Brain microvascular endothelial cell (primary cell): ENCODE data around the gene PTPRT.

Experiments used
- DNase-seq: peaks from one replicate; pipeline ENCODE4 v3.0.0-alpha.2; 2020
- H3K27ac ChIP-seq: fragments of 250-450 bp; sonication (Bioruptor Pico); 2 replicates; pipeline ENCODE4 v1.5.1; 2020; ENCODE audit warnings: mild to moderate bottlenecking, moderate library complexity
- H3K27me3 ChIP-seq: fragments of 250-450 bp; sonication (Bioruptor Pico); replicated peaks from 2 replicates; pipeline ENCODE4 v1.5.1; 2020; ENCODE audit warnings: mild to moderate bottlenecking
- H3K36me3 ChIP-seq: fragments of 250-450 bp; sonication (Bioruptor Pico); replicated peaks from 2 replicates; pipeline ENCODE4 v1.5.1; 2020; ENCODE audit warnings: mild to moderate bottlenecking
- H3K4me3 ChIP-seq: 2 replicates; pipeline ENCODE4 v1.5.1; 2011; ENCODE audit warnings: low read depth, mild to moderate bottlenecking, control low read depth, low read length, moderate library complexity
- in situ Hi-C: cut with HindIII; loops from 2 replicates; pipeline ENCODE4 v1.10.0; 2017; ENCODE audit warnings: low sequenced_read_pairs, low pct_ligation_motif_present
- TF ChIP-seq, protein P1 (sequence below): IDR thresholded peaks from 2 replicates; pipeline ENCODE4 v1.5.1; 2011; ENCODE audit warnings: low read depth, mild to moderate bottlenecking, moderate library complexity, low read length, control low read depth, inconsistent platforms; ENCODE audit errors: missing control alignments

The PTPRT gene

DNA sequence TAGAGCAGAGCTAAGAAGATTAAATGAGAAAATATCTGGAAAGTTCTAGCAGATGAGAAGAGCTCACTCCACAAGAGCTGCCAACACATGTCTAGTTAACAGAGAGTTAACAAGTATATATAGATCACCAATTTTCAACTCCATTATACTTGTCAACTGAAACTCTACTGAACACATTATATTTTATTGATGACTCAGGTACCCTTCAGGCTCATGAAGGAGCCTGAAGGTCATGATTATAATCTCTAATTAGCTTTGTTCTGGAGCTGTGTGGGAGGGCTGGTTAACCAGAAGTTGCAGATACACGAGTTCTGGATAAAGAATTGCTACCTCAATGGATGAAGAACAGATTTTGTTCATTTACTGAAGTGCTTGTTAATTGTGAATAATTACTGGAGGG is 42.1 kb upstream of the PTPRT start:
- Histone ChIP-seq H3K36me3 (no peaks in the 10 kb centered on the region), H3K27me3 (no peaks in the 10 kb centered on the region), H3K4me3 (no peak overlapping the region), H3K27ac (no peak overlapping the region)
- no peak for DNase-seq
- in situ Hi-C loops: no loop called here
- TF ChIP-seq, protein P1, sequence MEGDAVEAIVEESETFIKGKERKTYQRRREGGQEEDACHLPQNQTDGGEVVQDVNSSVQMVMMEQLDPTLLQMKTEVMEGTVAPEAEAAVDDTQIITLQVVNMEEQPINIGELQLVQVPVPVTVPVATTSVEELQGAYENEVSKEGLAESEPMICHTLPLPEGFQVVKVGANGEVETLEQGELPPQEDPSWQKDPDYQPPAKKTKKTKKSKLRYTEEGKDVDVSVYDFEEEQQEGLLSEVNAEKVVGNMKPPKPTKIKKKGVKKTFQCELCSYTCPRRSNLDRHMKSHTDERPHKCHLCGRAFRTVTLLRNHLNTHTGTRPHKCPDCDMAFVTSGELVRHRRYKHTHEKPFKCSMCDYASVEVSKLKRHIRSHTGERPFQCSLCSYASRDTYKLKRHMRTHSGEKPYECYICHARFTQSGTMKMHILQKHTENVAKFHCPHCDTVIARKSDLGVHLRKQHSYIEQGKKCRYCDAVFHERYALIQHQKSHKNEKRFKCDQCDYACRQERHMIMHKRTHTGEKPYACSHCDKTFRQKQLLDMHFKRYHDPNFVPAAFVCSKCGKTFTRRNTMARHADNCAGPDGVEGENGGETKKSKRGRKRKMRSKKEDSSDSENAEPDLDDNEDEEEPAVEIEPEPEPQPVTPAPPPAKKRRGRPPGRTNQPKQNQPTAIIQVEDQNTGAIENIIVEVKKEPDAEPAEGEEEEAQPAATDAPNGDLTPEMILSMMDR: no peak

DNA sequence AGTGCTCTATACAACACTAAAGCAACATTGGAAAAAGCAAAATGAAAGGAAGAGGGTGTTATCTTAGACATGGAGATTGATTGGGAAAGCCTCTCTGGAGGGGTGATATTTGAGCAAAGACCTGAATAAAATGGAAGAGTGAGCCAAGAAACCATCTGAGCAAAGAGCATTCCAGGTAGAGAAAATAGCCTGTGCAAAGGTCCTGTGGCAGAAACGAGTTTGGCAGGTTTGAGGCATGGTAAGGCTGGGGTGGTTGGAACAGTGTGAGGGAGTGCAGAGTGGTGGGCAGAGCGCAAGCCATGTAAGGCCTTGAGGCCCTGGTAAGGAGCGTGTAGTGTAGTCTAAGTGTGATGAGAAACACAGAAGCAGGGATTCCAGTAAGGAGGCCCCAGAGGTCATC is 40.0 kb upstream of the PTPRT start:
- no peaks in the 10 kb centered on the region for H3K27me3 ChIP-seq
- no peak overlapping the region for H3K4me3 ChIP-seq
- no peaks in the 10 kb centered on the region for H3K36me3 ChIP-seq
- in situ Hi-C loops: no loop called here
- TF ChIP-seq, protein P1: no peak
- no peak for DNase-seq
- no peak overlapping the region for H3K27ac ChIP-seq

DNA sequence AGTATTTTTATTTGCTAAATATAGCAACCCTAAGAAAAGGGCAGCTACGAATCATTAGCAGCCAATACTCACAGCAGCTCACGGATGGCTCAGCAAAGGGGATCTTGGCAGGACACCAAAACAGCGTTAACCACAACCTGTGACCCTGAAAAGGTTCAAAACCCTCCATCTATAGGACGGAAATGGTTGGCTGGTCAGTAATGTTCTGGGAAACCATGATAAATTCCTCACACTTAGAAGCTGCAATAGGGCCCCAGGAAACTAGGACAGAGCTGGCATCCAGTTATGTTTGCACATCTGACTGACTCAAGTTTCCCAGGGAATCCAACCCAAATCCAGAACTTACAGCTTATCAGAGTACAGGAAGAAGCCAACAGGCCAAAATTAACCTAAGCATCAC is 30.9 kb upstream of the PTPRT start:
- Histone ChIP-seq H3K27ac (no peak overlapping the region), H3K4me3 (no peak overlapping the region), H3K36me3 (no peaks in the 10 kb centered on the region), H3K27me3 (no peaks in the 10 kb centered on the region)
- TF ChIP-seq, protein P1: no peak
- DNase-seq: no peak
- in situ Hi-C loops: no loop called here

DNA sequence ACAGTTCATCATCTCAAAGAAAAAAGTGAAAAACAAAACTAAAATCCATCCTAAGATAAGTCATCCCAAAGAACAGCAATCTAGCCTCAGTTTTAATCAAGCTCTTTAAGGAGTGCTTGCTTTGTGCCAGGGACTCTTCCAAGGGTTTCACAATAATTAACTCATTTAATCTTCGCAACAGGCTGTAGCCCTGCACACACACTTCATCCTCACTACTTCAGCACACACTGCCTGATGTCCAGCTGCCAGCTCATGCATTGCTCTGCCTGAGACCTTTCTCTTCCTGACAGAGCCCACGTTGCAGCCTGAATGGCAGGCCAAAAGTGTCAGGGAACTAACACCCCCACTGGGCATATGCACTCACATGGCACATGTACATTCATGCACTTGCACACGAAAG is 21.2 kb upstream of the PTPRT start:
- DNase-seq: no peak
- TF ChIP-seq, protein P1: no peak
- in situ Hi-C loops: no loop called here
- H3K4me3 ChIP-seq: no peak overlapping the region
- no peaks in the 10 kb centered on the region for H3K36me3 ChIP-seq
- H3K27ac ChIP-seq: no peak overlapping the region
- H3K27me3 ChIP-seq: no peaks in the 10 kb centered on the region

DNA sequence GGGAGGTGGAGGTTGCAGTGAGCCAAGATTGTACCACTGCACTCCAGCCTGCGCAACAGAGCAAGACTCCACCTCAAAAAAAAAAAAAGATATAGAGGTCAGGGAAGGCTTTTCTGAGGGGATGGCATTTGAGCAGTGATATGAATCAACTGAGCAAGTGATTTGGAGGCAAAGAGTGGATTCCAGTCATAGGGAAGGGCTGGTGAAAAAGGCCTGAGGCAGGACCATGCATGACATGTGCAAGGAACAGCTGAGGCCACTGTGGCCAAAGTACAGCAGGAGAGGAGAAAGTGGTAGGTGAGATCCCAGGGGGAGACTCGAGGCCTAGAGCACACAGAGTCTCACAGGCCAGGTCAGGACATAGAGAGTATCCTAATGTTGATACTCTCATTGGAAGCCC is 20.1 kb upstream of the PTPRT start:
- in situ Hi-C loops: no loop called here
- Histone ChIP-seq H3K27me3 (no peaks in the 10 kb centered on the region), H3K27ac (no peak overlapping the region), H3K36me3 (no peaks in the 10 kb centered on the region), H3K4me3 (no peak overlapping the region)
- TF ChIP-seq, protein P1: no peak
- no peak for DNase-seq

DNA sequence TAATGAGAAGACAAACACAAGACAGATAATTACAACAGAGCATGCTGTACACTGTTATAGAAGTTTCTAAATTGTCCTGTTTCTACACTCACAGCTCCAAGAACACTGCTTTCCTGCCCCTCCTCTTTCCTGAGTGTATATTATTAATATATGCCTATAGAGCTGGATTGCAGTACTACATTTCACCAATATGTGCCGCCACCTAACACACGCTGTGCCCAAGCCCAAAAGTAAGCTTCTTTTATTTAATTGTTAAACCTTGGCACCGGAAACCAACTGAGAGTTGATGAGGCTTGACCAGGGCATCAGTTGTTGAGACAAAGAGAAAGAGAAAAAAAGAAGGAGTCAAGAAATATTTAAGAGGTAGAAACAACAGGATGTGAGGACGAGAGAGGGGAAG is 16.0 kb upstream of the PTPRT start:
- H3K27me3 ChIP-seq: no peaks in the 10 kb centered on the region
- no peak for DNase-seq
- TF ChIP-seq, protein P1: no peak
- in situ Hi-C loops: no loop called here
- no peak overlapping the region for H3K27ac ChIP-seq
- no peak overlapping the region for H3K4me3 ChIP-seq
- H3K36me3 ChIP-seq: no peaks in the 10 kb centered on the region
